SK-N-SH treated with all-trans-retinoic acid at 6 μM for 48 hours (cell line): Measurements from ENCODE around the gene TSNAXIP1.

Experiments used
- ATAC-seq: fragments of 200-7000 bp; cut with Tn5 transposase; 3 replicates; pipeline ENCODE4 v1.9.1; 2020; ENCODE audit warnings: mild to moderate bottlenecking, moderate library complexity
- ARNTL ChIP-seq: fragments of 450-650 bp; formaldehyde crosslinking; IDR thresholded peaks from 2 replicates; pipeline ENCODE4 v1.5.0; 2020; ENCODE audit warnings: low read depth, mild to moderate bottlenecking, moderate library complexity, borderline replicate concordance
- BACH2 ChIP-seq: fragments of 250-450 bp; sonication (Bioruptor Pico); IDR thresholded peaks from 2 replicates; pipeline ENCODE4 v1.9.0; 2021; ENCODE audit warnings: mild to moderate bottlenecking, borderline replicate concordance
- CSDC2 ChIP-seq: fragments of 250-450 bp; sonication (Bioruptor Pico); IDR thresholded peaks from 2 replicates; pipeline ENCODE4 v1.5.0; 2020; ENCODE audit warnings: mild to moderate bottlenecking, moderate library complexity
- CSRNP3 ChIP-seq: fragments of 250-450 bp; sonication (Bioruptor Pico); IDR thresholded peaks from 2 replicates; pipeline ENCODE4 v1.5.1; 2021; ENCODE audit warnings: mild to moderate bottlenecking, moderate library complexity
- ESRRG ChIP-seq: fragments of 250-450 bp; sonication (Bioruptor Pico); IDR thresholded peaks from 2 replicates; pipeline ENCODE4 v1.6.1; 2021; ENCODE audit warnings: mild to moderate bottlenecking
- GLIS3 ChIP-seq: fragments of 250-450 bp; sonication (Bioruptor Pico); IDR thresholded peaks from 2 replicates; pipeline ENCODE4 v1.5.0; 2020; ENCODE audit warnings: mild to moderate bottlenecking, moderate library complexity
- ISL1 ChIP-seq: fragments of 250-450 bp; sonication (Bioruptor Pico); IDR thresholded peaks from 2 replicates; pipeline ENCODE4 v2.1.2; 2022; ENCODE audit warnings: mild to moderate bottlenecking, moderate library complexity
- OSR1 ChIP-seq: fragments of 250-450 bp; sonication (Bioruptor Pico); IDR thresholded peaks from 2 replicates; pipeline ENCODE4 v1.8.0; 2022; ENCODE audit warnings: moderate library complexity, mild to moderate bottlenecking, inconsistent platforms
- PPARA ChIP-seq: fragments of 250-450 bp; sonication (Bioruptor Pico); IDR thresholded peaks from 2 replicates; pipeline ENCODE4 v1.5.0; 2020; ENCODE audit warnings: mild to moderate bottlenecking, borderline replicate concordance
- RARB ChIP-seq: fragments of 250-450 bp; sonication (Bioruptor Pico); IDR thresholded peaks from 2 replicates; pipeline ENCODE4 v1.8.0; 2021; ENCODE audit warnings: mild to moderate bottlenecking, moderate library complexity
- TOX ChIP-seq: fragments of 250-450 bp; sonication (Bioruptor Pico); IDR thresholded peaks from 2 replicates; pipeline ENCODE4 v1.8.0; 2021; ENCODE audit warnings: mild to moderate bottlenecking, moderate library complexity, borderline replicate concordance
- TSHZ2 ChIP-seq: fragments of 250-450 bp; sonication (Bioruptor Pico); IDR thresholded peaks from 2 replicates; pipeline ENCODE4 v1.5.0; 2020; ENCODE audit warnings: mild to moderate bottlenecking, moderate library complexity
- ZC3H10 ChIP-seq: fragments of 250-450 bp; sonication (Bioruptor Pico); IDR thresholded peaks from 2 replicates; pipeline ENCODE4 v1.5.1; 2021; ENCODE audit warnings: mild to moderate bottlenecking, moderate library complexity
- ZFP3 ChIP-seq: fragments of 250-450 bp; sonication (Bioruptor Pico); IDR thresholded peaks from 2 replicates; pipeline ENCODE4 v1.5.0; 2020; ENCODE audit warnings: mild to moderate bottlenecking, moderate library complexity
- ZFP30 ChIP-seq: fragments of 450-650 bp; formaldehyde crosslinking; IDR thresholded peaks from 2 replicates; pipeline ENCODE4 v1.5.0; 2022; ENCODE audit warnings: mild to moderate bottlenecking, moderate library complexity
- ZNF565 ChIP-seq: fragments of 450-650 bp; formaldehyde crosslinking; conservative IDR thresholded peaks from 2 replicates; pipeline ENCODE4 v1.5.0; 2020; ENCODE audit warnings: low read depth, mild to moderate bottlenecking, moderate library complexity
- ZNF70 ChIP-seq: fragments of 450-650 bp; formaldehyde crosslinking; IDR thresholded peaks from 2 replicates; pipeline ENCODE4 v1.5.0; 2020; ENCODE audit warnings: mild to moderate bottlenecking, moderate library complexity
- ZNF8 ChIP-seq: fragments of 450-650 bp; formaldehyde crosslinking; IDR thresholded peaks from 2 replicates; pipeline ENCODE4 v1.5.0; 2020; ENCODE audit warnings: mild to moderate bottlenecking, moderate library complexity
- TF ChIP-seq, protein P1 (sequence below): fragments of 250-450 bp; sonication (Bioruptor Pico); IDR thresholded peaks from 2 replicates; pipeline ENCODE4 v1.8.0; 2021; ENCODE audit warnings: low read depth, mild to moderate bottlenecking, moderate library complexity, borderline replicate concordance
- TF ChIP-seq, protein P2 (sequence below): fragments of 250-450 bp; sonication (Bioruptor Pico); IDR thresholded peaks from 2 replicates; pipeline ENCODE4 v1.5.1; 2020; ENCODE audit warnings: low read depth, mild to moderate bottlenecking, moderate library complexity
- TF ChIP-seq, protein P3 (sequence below): fragments of 250-450 bp; sonication (Bioruptor Pico); IDR thresholded peaks from 2 replicates; pipeline ENCODE4 v1.8.0; 2020; ENCODE audit warnings: mild to moderate bottlenecking, moderate library complexity, borderline replicate concordance

The TSNAXIP1 gene

DNA sequence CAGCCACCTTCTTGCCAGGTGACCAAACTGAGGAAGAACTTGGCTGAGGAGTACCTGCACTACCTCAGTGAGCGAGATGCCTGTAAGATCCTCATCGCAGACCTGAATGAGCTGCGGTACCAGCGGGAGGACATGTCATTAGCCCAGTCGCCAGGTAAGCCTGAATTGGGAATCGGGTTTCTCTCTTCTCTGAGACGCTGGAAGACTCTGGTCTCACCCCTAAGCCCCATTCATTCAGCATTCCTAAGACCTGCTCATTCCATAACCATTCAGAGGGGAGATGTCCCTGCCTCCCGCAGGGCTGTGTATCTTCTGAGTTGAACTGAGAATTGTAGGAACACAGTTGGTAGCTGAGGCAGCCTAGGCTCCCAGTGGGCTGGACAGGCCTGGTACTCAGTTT, 18.4 kb downstream of the TSNAXIP1 start (continued):
- no peak for TF ChIP-seq TSHZ2 (CRISPR knock-in tag)
- TF ChIP-seq, protein P1, sequence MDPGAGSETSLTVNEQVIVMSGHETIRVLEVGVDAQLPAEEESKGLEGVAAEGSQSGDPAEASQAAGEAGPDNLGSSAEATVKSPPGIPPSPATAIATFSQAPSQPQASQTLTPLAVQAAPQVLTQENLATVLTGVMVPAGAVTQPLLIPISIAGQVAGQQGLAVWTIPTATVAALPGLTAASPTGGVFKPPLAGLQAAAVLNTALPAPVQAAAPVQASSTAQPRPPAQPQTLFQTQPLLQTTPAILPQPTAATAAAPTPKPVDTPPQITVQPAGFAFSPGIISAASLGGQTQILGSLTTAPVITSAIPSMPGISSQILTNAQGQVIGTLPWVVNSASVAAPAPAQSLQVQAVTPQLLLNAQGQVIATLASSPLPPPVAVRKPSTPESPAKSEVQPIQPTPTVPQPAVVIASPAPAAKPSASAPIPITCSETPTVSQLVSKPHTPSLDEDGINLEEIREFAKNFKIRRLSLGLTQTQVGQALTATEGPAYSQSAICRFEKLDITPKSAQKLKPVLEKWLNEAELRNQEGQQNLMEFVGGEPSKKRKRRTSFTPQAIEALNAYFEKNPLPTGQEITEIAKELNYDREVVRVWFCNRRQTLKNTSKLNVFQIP = no peak

GRCh38 chr16:67825906-67826305, 19.2 kb downstream of the TSNAXIP1 start:
- no peak for TF ChIP-seq ZNF565 (CRISPR knock-in tag)
- no peak for TF ChIP-seq TSHZ2 (CRISPR knock-in tag)
- TF ChIP-seq GLIS3 = no peak
- TF ChIP-seq ARNTL (CRISPR knock-in tag) = no peak
- TF ChIP-seq ZC3H10 (CRISPR knock-in tag) = no peak
- no peak for TF ChIP-seq PPARA
- TF ChIP-seq OSR1 = no peak
- TF ChIP-seq, protein P2, sequence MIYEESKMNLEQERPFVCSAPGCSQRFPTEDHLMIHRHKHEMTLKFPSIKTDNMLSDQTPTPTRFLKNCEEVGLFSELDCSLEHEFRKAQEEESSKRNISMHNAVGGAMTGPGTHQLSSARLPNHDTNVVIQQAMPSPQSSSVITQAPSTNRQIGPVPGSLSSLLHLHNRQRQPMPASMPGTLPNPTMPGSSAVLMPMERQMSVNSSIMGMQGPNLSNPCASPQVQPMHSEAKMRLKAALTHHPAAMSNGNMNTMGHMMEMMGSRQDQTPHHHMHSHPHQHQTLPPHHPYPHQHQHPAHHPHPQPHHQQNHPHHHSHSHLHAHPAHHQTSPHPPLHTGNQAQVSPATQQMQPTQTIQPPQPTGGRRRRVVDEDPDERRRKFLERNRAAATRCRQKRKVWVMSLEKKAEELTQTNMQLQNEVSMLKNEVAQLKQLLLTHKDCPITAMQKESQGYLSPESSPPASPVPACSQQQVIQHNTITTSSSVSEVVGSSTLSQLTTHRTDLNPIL = no peak
- TF ChIP-seq, all 23 proteins: peak for 0
- ATAC-seq = no peak

DNA sequence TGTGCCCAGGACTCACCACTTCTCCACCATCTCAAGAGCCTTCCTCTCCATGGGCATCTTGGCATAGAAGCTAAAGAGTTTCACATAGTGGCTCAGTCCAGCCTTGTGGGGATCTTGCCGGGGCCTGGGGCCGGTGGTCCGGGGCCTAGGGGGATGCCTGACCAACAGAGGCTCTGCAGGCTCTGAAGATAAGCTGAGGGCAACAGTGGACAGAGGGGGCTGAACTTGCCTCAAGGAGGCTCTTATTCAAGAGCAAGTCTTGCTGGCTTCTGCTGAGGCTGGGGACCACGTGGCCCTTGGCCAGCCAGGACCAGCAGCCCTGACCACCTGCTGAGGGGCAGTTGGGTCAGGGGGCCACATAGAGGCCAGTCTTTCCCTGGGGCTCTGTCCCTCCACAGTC, 22.0 kb downstream of the TSNAXIP1 start:
- no peak for ATAC-seq
- TF ChIP-seq BACH2 (CRISPR knock-in tag) = no peak
- TF ChIP-seq RARB = no peak
- TF ChIP-seq, protein P3, sequence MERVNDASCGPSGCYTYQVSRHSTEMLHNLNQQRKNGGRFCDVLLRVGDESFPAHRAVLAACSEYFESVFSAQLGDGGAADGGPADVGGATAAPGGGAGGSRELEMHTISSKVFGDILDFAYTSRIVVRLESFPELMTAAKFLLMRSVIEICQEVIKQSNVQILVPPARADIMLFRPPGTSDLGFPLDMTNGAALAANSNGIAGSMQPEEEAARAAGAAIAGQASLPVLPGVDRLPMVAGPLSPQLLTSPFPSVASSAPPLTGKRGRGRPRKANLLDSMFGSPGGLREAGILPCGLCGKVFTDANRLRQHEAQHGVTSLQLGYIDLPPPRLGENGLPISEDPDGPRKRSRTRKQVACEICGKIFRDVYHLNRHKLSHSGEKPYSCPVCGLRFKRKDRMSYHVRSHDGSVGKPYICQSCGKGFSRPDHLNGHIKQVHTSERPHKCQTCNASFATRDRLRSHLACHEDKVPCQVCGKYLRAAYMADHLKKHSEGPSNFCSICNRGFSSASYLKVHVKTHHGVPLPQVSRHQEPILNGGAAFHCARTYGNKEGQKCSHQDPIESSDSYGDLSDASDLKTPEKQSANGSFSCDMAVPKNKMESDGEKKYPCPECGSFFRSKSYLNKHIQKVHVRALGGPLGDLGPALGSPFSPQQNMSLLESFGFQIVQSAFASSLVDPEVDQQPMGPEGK = no peak
- no peak for TF ChIP-seq CSRNP3 (CRISPR knock-in tag)
- TF ChIP-seq GLIS3 = no peak
- TF ChIP-seq PPARA = no peak
- TF ChIP-seq ZNF565 (CRISPR knock-in tag) = no peak
- no peak for TF ChIP-seq TOX (CRISPR knock-in tag)
- no peak for TF ChIP-seq ZFP30
- TF ChIP-seq, protein P2 = no peak
- TF ChIP-seq ESRRG (CRISPR knock-in tag) = no peak
- TF ChIP-seq ZNF8 (CRISPR knock-in tag) = no peak
- no peak for TF ChIP-seq ZNF70 (CRISPR knock-in tag)
- TF ChIP-seq ZC3H10 (CRISPR knock-in tag) = no peak
- TF ChIP-seq CSDC2 (CRISPR knock-in tag) = no peak
- no peak for TF ChIP-seq ZFP3
- TF ChIP-seq TSHZ2 (CRISPR knock-in tag) = no peak
- no peak for TF ChIP-seq ISL1 (CRISPR knock-in tag)
- TF ChIP-seq OSR1 = no peak
